GM21717 (cell line): ENCODE data around the gene FOXF1.

Experiments used
- ATAC-seq: cut with Tn5 transposase; IDR thresholded peaks from one replicate; pipeline ENCODE4 v1.9.1; 2021; ENCODE audit warnings: mild to moderate bottlenecking, moderate library complexity; ENCODE audit not compliant: unreplicated experiment

Gene FOXF1

GRCh38 chr16:86515777-86516622 lies 5.7 kb downstream of the FOXF1 start:
- ATAC-seq, result no peak

DNA sequence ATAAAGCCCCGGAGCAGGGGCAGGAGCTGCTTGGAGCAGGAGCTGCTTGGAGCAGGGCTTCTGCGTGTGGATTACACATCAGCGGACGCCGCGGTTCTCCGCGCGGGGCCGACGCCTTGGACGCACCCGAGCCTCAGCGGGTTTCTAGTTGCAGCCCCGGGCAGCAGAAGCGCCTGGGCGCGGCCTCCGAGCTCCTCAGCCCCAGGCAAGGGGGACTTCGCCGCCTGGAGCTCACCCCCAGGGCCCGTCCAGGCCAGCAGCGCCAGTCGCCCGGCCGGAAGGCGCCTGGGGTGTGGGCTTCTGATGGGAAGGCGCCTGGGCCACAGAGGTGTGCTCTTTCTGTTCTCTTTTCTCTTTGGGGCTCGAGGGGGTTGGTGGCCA lies 6.3 kb downstream of the FOXF1 start:
- no peak for ATAC-seq

DNA sequence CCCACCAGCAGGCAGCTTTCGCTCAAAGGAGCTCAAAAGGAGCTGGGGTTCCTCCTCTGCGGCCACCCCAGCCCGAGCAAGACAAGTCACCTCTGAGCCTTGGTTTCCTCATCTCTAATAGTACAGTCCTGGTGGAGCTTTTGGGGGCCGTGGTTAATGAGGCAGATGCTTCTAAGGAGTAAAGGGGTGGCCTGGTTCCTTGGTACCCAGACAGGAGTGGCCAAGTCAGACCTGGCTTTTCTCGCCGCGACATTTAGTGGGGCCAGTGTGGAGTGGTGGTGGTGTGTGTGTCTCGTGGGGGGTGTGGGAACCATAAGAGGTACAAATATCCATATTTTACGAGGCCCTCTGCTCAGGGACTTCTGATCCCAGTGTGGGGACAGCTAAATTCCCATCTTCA lies 6.7 kb downstream of the FOXF1 start:
- ATAC-seq, result no peak

GRCh38 chr16:86517652-86518258 lies 7.4 kb downstream of the FOXF1 start:
- no peak for ATAC-seq

DNA sequence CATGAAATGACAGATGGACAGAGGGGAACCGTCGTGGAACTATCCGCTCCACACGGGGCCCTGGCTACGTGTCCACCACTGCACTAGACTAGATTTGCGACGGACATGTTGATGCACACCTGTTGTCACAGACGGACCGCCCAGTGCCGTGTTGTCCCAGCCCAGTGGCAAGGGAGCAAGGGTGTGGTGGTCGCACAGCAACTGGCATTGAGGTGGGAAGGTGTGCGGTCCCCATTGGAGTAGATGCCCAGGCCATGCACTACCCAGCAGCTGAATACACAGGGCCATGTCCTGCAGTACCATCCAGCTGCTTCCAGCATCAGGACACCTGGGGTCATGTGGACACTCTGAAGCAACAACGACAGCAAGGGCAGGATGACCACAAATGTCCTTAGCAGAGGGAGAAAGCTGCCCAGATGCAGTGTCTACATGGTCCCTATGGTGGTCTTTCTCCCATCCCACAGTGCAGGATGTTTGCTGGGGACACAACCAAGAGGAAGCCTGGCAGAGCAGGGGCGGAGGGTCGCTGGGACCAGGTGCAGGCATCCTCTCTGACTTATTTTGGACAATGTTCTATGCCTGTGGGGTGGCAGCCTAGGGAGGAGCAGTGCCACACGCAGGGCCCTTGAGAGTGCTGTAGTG lies 8.8 kb downstream of the FOXF1 start:
- ATAC-seq, result no peak

DNA sequence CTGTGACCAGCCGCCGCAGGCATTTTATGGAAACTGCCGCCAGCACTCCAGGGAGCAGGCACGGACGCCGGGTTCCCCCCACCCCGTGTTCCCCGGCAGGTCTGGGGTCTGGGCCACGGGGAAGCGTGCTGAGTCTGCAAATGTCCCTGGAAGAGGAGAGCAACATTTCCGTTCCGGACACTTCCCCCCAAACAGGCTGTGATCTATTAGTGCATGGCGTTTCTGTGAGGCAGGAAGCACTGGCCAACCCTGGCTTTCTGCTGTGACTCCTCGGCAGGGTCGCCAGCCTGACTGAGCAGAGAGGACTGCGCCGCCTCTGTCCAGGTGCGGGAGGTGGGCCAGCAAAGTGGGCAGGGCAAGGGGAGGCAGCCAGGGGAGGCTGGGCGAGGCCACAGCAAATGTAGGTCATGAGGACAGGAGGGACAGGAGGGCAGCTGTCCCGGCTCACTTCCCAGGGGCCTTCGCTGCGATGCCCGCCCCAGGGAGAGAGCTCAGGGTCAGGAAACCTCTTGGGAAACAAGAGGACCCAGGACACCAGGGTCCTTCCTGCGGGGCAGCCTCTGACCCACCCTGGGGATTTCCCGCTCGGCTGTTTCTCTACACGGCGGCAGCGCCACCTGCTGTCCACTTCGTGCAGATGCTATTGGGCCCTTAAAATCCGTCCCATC lies 9.5 kb downstream of the FOXF1 start:
- no peak for ATAC-seq

GRCh38 chr16:86520317-86521210 lies 10.2 kb downstream of the FOXF1 start:
- ATAC-seq, result no peak

GRCh38 chr16:86521236-86522197 lies 11.2 kb downstream of the FOXF1 start:
- ATAC-seq, result no peak

- ATAC-seq, result no peak
Measured at GRCh38 chr16:86522634-86523033, 12.3 kb downstream of the FOXF1 start.

DNA sequence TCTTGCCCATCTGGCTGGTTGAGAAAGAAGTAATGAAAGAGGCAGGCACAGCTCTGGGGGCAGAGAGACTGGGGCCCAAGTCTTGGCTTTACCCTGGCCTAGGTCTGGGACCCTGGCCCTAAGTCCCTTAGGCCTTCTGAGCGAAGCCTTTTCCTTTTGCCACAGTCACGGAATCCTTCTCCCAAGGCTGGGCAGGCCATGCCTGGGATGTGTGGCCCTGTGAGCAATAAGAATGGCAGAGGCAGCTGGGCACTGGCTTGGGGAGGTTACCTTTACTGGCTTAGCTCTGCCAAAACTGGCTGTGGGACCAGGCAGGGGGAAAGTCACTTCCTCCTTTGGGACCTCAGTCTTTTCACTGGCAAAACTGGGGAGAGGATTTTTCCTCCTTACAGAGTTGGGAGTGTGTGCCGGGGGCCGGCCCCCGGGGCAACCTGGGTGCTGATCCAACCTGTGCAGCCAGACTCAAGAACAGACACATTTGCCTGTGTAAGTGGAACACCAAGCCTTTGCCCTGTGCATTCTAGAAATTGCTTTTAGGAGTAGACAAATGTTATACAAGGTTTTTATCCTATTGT lies 12.9 kb downstream of the FOXF1 start:
- ATAC-seq, result no peak

- no peak for ATAC-seq
Measured at GRCh38 chr16:86524029-86524428, 13.7 kb downstream of the FOXF1 start.

DNA sequence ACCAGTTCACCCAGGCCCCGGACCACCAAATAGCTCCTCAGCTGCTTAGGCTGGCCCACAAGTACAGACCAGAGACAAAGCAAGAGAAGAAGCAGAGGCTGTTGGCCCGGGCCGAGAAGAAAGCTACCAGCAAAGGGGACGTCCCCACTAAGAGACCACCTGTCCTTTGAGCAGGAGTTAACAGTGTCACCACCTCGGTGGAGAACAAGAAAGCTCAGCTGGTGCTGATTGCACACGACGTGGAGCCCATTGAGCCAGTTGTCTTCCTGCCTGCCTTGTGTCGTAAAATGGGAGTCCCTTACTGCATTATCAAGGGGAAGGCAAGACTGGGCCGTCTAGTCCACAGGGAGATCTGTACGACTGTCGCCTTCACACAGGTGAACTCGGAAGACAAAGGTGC lies 15.4 kb downstream of the FOXF1 start:
- ATAC-seq, result no peak

DNA sequence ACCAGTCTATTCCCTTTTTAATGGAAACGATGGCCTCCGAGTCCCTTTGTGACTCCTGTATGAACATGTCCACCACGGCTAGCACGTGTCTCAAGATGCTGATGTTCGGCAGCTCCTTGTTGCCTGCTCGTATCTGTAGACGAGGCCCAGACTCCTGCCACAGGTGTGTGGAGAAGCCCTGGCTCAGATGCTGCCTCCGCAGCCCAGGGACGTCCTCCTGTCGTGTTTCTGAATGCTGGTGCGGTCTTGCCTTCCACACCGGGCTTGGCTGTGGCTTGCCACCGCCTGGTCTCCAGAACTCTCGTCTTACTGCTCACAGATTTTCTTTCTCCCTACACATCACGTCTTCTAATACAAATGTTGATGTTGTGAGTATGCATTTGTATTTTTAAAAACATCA lies 17.0 kb downstream of the FOXF1 start:
- no peak for ATAC-seq

- no peak for ATAC-seq
Measured at GRCh38 chr16:86528061-86528929, 18.0 kb downstream of the FOXF1 start.

GRCh38 chr16:86529160-86529559 lies 18.8 kb downstream of the FOXF1 start:
- no peak for ATAC-seq

DNA sequence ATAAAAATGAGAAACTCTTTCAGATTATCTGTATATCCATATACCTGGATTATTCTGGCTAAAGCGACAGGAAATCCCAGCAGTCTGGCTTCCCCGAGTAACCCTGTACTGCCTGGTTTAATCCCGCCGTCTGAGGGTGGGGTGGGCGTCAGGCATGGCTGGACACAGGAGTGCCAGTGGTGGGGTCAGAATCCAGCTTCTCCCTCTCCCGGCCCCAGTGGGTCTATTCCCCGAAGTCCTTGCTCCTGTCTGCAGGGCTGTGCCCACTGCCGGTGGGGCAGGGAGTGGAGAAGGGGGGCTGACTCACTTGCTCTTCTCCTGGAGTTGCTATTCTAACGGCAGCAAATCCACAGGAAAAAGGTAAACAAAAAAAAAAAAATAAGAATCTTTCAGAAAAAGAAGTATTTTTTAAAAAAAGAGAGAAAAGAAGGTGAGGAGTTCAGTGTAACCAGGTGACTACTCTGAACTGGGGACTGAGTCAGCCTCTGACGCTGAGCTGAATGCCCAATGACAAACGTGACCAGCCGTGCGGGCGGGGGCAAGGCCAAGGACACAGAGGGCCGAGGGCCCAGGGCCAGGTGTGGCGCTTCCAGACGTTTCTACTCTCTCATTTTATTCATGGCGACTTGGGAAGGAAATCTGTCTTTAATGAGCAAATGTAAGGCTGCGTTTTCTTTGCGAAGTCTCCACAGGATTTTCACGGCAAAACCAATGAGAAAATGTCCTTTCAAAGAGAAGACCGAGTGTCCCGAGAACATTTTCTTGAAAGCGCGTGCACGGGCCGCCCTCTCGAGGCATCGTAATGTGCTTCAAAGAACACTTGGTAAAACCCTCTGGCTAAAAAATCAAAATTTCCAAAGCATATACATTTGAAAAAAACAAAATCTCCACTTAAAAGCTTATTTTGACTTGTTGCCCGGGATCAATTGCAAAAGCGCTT lies 20.2 kb downstream of the FOXF1 start:
- no peak for ATAC-seq

DNA sequence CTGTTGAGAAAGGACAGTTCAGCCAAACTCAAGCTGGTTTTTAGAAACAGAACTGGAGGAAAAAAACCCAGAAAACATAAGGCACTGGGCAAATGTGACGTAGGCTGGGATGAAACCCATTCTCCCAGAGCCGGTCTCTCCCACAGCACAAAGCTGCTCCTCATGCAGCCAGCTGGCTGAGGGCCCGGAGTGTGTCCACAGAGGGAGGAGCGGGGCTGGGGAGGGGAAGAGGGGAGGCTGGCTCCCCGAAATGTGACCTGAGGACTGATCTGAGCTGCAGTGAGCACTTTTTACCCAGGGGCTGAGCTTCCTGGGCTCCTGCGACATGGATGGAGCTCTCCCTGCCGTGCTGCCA lies 20.8 kb downstream of the FOXF1 start:
- no peak for ATAC-seq
